BE2C (cell line): ENCODE measurements around the gene DOCK11.

Experiments
- DNase-seq: peaks from one replicate; pipeline ENCODE4 v3.0.0-alpha.2; 2020
- H3K27me3 ChIP-seq: fragments of 250-450 bp; sonication (Bioruptor Pico); 2 replicates; pipeline ENCODE4 v1.5.1; 2020; ENCODE audit warnings: mild to moderate bottlenecking
- H3K36me3 ChIP-seq: fragments of 250-450 bp; sonication (Bioruptor Pico); 2 replicates; pipeline ENCODE4 v1.5.1; 2020; ENCODE audit warnings: mild to moderate bottlenecking
- H3K4me1 ChIP-seq: fragments of 250-450 bp; sonication (Bioruptor Pico); 2 replicates; pipeline ENCODE4 v1.5.1; 2020
- H3K4me3 ChIP-seq: 2 replicates; pipeline ENCODE4 v1.5.1; 2011; ENCODE audit warnings: low read depth, low read length
- H3K9me3 ChIP-seq: fragments of 250-450 bp; sonication (Bioruptor Pico); 2 replicates; pipeline ENCODE4 v1.5.1; 2020
- CTCF ChIP-seq: IDR thresholded peaks from 2 replicates; pipeline ENCODE4 v1.5.1; 2012; ENCODE audit warnings: mild to moderate bottlenecking, low read depth, low read length

Gene DOCK11

DNA sequence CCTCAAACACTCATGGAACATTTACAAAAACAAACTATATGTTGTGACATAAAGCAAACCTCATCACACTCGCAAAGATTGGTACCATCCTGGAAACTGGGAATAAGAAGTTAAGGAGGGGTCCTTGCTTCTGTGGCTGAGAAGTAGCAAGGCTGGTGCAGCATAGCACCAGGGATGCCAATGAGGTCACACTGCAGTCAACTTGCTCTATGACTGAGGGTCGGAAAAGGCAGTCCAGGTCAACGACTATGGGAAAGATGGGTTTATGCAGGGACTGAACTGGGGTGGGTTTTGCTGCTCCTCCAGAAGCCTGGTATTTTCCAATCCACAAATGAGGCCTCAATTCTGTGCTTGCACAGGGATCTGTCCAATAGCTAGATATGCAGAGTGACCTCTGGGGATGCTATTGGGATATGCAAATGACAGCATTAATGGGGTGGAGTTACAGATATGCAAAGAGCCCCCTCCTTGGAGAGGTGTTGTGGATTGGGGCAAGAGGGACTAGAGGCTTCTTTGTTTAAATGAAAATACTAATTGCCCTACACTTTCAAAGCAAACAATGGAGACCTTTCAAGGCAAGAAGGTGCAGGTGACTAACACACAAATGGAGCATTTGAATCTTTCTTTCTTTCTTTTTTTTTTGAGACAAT lies 224.6 kb downstream of the DOCK11 start:
- no peak for DNase-seq
- Histone ChIP-seq H3K4me1 (no peaks in the 10 kb centered on the region), H3K27me3 (no peaks in the 10 kb centered on the region), H3K36me3 (no peaks in the 10 kb centered on the region), H3K9me3 (no peaks in the 10 kb centered on the region), H3K4me3 (no peak overlapping the region)
- no peak for TF ChIP-seq CTCF

- no peak for TF ChIP-seq CTCF
- no peaks in the 10 kb centered on the region for H3K9me3 ChIP-seq
- no peak for DNase-seq
- no peaks in the 10 kb centered on the region for H3K36me3 ChIP-seq
- H3K4me1 ChIP-seq, result no peaks in the 10 kb centered on the region
- peaks cover 5% of the 10 kb centered on the region for H3K27me3 ChIP-seq
- H3K4me3 ChIP-seq, result no peak overlapping the region
These were observed 227.8 kb downstream of the DOCK11 start for GRCh38 chrX:118723376-118723775.

DNA sequence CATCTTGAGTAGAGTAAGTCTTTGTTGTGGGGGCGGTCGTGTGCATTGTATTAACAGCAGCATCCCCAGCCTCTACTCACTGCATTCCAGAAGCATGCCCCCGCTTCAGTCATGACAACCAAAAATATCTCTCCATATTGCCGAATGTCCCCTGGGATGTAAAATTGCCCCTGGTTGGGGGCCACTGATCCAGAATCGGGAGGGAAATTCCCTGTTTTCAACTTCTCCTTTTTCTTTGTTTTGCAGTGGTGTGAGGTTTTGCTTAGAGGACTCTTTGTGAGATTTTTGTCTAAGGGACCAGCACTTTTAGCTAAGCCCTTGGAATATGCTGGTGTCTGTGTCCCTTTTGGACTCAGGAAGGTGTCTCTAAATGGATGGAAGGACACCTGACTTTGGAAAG lies 228.8 kb downstream of the DOCK11 start:
- no peaks in the 10 kb centered on the region for H3K4me1 ChIP-seq
- no peaks in the 10 kb centered on the region for H3K9me3 ChIP-seq
- no peak for DNase-seq
- H3K36me3 ChIP-seq, result no peaks in the 10 kb centered on the region
- TF ChIP-seq CTCF, result no peak
- no peak overlapping the region for H3K4me3 ChIP-seq
- H3K27me3 ChIP-seq, result peaks cover 5% of the 10 kb centered on the region

DNA sequence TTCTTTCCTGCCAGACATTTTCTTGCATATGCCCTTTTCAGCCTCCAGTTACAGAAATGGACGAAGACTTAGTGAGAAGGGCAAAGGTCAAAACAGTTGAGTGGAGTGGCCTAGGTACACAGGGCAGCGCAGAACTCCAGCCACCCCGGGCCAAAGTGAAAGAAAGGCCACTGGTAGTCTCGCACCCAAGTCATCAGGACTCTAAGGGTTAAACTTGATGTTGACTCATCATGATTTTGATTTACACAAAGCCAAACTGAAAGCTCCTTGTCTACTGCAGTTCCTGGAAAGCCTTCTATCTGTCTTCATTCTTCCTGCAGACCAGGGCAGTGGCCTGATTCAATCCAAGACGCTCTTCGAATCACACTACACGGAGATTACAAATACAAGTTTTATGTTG lies 229.2 kb downstream of the DOCK11 start:
- Histone ChIP-seq H3K36me3 (no peaks in the 10 kb centered on the region), H3K27me3 (peaks cover 5% of the 10 kb centered on the region), H3K9me3 (no peaks in the 10 kb centered on the region), H3K4me1 (no peaks in the 10 kb centered on the region), H3K4me3 (no peak overlapping the region)
- TF ChIP-seq CTCF, result no peak
- DNase-seq, result no peak

- DNase-seq, result no peak
- Histone ChIP-seq H3K36me3 (no peaks in the 10 kb centered on the region), H3K4me3 (no peak overlapping the region), H3K27me3 (peaks cover 5% of the 10 kb centered on the region), H3K4me1 (no peaks in the 10 kb centered on the region), H3K9me3 (no peaks in the 10 kb centered on the region)
- no peak for TF ChIP-seq CTCF
These were observed 230.8 kb downstream of the DOCK11 start for GRCh38 chrX:118726396-118726795.

DNA sequence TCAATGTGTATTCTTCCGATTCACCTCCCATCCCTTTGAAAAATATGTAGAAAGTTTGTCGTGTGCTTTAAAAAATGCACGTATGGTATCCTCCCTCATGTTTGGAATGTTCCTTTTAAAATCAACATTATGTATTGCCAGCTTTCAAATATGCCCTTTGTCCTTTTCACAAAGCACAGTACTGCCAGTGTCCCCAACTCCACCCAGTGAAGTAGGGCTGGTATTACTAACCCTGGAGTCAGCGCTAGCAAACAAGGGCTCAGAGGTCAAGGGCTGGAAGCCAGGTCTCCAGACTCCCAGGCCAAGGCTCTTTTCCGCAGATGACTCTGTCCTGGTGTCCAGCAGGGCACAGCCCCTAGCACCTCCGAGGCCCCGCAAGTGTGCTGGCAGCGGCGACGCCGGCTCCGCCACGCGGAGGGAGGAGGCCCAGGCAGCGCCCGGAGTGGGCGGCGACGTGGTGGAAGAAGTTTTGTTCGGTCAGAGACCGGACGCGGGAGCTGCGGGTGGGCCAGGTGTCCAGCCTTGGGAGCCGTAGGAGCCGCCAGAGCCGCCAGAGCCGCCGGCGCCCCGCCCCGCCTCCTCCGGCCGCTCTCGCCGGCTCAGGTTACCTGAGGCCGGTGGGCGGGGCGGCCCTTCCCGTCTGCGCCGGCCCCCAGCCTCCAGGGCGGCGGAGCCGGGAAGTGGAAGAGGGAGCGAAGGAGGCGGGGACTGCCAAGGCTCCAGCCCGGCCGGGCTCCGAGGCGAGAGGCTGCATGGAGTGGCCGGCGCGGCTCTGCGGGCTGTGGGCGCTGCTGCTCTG lies 231.5 kb downstream of the DOCK11 start, which contains the start of gene IL13RA1:
Gene IL13RA1, plus strand, starts transcription at position 720 of the 799 bp plus-strand sequence. Its CDS starts 33 bp downstream, at position 753.
- H3K4me1 ChIP-seq, result no peaks in the 10 kb centered on the region
- TF ChIP-seq CTCF, result no peak
- DNase-seq, result peak; percentile 71
- peaks cover 5% of the 10 kb centered on the region for H3K27me3 ChIP-seq
- H3K36me3 ChIP-seq, result no peaks in the 10 kb centered on the region
- peak within 1 kb of the TSS; percentile 49 for H3K4me3 ChIP-seq
- no peaks in the 10 kb centered on the region for H3K9me3 ChIP-seq
